Measurements from ENCODE around the gene HPSE2. TPM values are rescaled to one million over a fixed set of nuclear protein-coding genes. Genes with fewer than 3 reads are reported as not detected.
A peak's percentile ranks its signal among the peaks of the same experiment; 100 is the strongest.
"Not testable (repeated sequence)": the region's sequence is repeated elsewhere in the genome, so short reads cannot be mapped to it uniquely, and the experiment has no call there.

Gene HPSE2
- total RNA-seq, 1 experiment from 2014 or later, result not detected

GRCh38 chr10:98567391-98568133 is 668.1 kb downstream of the HPSE2 start:
- no peak for DNase-seq (ENCODE audit: low spot score)

GRCh38 chr10:98563811-98564210 is 671.8 kb downstream of the HPSE2 start:
- DNase-seq (ENCODE audit: low spot score), result no peak

- no peak for DNase-seq (ENCODE audit: low spot score)
Observed at GRCh38 chr10:98560565-98560964, 675.1 kb downstream of the HPSE2 start.

GRCh38 chr10:98556061-98556460 is 679.6 kb downstream of the HPSE2 start:
- DNase-seq (ENCODE audit: low spot score), result no peak

- DNase-seq (ENCODE audit: low spot score), result no peak
Observed at GRCh38 chr10:98555021-98555619, 680.5 kb downstream of the HPSE2 start.

GRCh38 chr10:98541561-98541960 is 694.1 kb downstream of the HPSE2 start:
- not testable (repeated sequence) for DNase-seq (ENCODE audit: low spot score)

- DNase-seq (ENCODE audit: low spot score), result no peak
Observed at GRCh38 chr10:98539578-98539977, 696.1 kb downstream of the HPSE2 start.

GRCh38 chr10:98538472-98538871 is 697.2 kb downstream of the HPSE2 start:
- no peak for DNase-seq (ENCODE audit: low spot score)

- DNase-seq (ENCODE audit: low spot score), result peak; percentile 11
Observed at GRCh38 chr10:98536551-98536950, 699.1 kb downstream of the HPSE2 start.

- DNase-seq (ENCODE audit: low spot score), result peak; percentile 19
Observed at GRCh38 chr10:98533746-98534445, 701.8 kb downstream of the HPSE2 start.

- DNase-seq (ENCODE audit: low spot score), result no peak
Observed at GRCh38 chr10:98533241-98533640, 702.4 kb downstream of the HPSE2 start.

- no peak for DNase-seq (ENCODE audit: low spot score)
Observed at GRCh38 chr10:98528805-98529183, 706.9 kb downstream of the HPSE2 start.

- peak; percentile 38 for DNase-seq (ENCODE audit: low spot score)
Observed at GRCh38 chr10:98528166-98528804, 707.4 kb downstream of the HPSE2 start.

GRCh38 chr10:98525969-98526368 is 709.7 kb downstream of the HPSE2 start:
- DNase-seq (ENCODE audit: low spot score), result no peak

- DNase-seq (ENCODE audit: low spot score), result no peak
Observed at GRCh38 chr10:98524124-98524523, 711.5 kb downstream of the HPSE2 start.

GRCh38 chr10:98519841-98520240 is 715.8 kb downstream of the HPSE2 start:
- no peak for DNase-seq (ENCODE audit: low spot score)

- no peak for DNase-seq (ENCODE audit: low spot score)
Observed at GRCh38 chr10:98517672-98518071, 718.0 kb downstream of the HPSE2 start.

- DNase-seq (ENCODE audit: low spot score), result no peak
Observed at GRCh38 chr10:98516352-98516751, 719.3 kb downstream of the HPSE2 start.

- DNase-seq (ENCODE audit: low spot score), result no peak
Observed at GRCh38 chr10:98513704-98514103, 721.9 kb downstream of the HPSE2 start.

- DNase-seq (ENCODE audit: low spot score), result no peak
Observed at GRCh38 chr10:98511876-98512275, 723.8 kb downstream of the HPSE2 start.

GRCh38 chr10:98510412-98510995 is 725.1 kb downstream of the HPSE2 start:
- no peak for DNase-seq (ENCODE audit: low spot score)

- DNase-seq (ENCODE audit: low spot score), result no peak
Observed at GRCh38 chr10:98509745-98510144, 725.9 kb downstream of the HPSE2 start.

All from A172 (cell line).